Measurements from ENCODE around the gene PRKCA.

- TF ChIP-seq POLR2A (IDR thresholded peaks at IDR 0.05) (no peak), CTCF (IDR thresholded peaks at IDR 0.05) (no peak)
Observed at GRCh38 chr17:66276328-66276937, 26.0 kb upstream of the PRKCA start.
